Measurements from ENCODE around the gene SNF8. TPM values are rescaled to one million over a fixed set of nuclear protein-coding genes. Genes with fewer than 3 reads are reported as not detected.

The SNF8 gene
- total RNA-seq, 4 donors from 2014 or later, result 66.0 to 105 (median 79.8) TPM

- TF ChIP-seq CTCF (IDR thresholded peaks at IDR 0.05; ENCODE audit: low read depth), result no peak
These were observed 16.3 kb upstream of the SNF8 start for GRCh38 chr17:48960834-48961515.

GRCh38 chr17:48954300-48954755, 9.7 kb upstream of the SNF8 start:
- TF ChIP-seq CTCF (IDR thresholded peaks at IDR 0.05; ENCODE audit: low read depth), result no peak

- TF ChIP-seq CTCF (IDR thresholded peaks at IDR 0.05; ENCODE audit: low read depth), result no peak
These were observed 8.3 kb upstream of the SNF8 start for GRCh38 chr17:48952904-48953303.

- TF ChIP-seq CTCF (IDR thresholded peaks at IDR 0.05; ENCODE audit: low read depth), result no peak
These were observed 6.9 kb upstream of the SNF8 start for GRCh38 chr17:48951572-48951971.

- no peak for TF ChIP-seq CTCF (IDR thresholded peaks at IDR 0.05; ENCODE audit: low read depth)
These were observed 11.6 kb downstream of the SNF8 start for GRCh38 chr17:48933035-48933434.

GRCh38 chr17:48930435-48930873, 14.2 kb downstream of the SNF8 start:
- no peak for TF ChIP-seq CTCF (IDR thresholded peaks at IDR 0.05; ENCODE audit: low read depth)

GRCh38 chr17:48929812-48930165, 14.9 kb downstream of the SNF8 start:
- no peak for TF ChIP-seq CTCF (IDR thresholded peaks at IDR 0.05; ENCODE audit: low read depth)

All from subcutaneous adipose tissue (tissue), 4 donors.